Stimulated activated CD8-positive, alpha-beta memory T cell treated with anti-CD3 and anti-CD28 coated beads, Interleukin-7, amount 100 ng/mL, for 4 hours (primary cell): ENCODE data around the gene IQGAP1.
A peak's percentile ranks its signal among the peaks of the same experiment; 100 is the strongest.
"Not testable (repeated sequence)": the region's sequence is repeated elsewhere in the genome, so short reads cannot be mapped to it uniquely, and the experiment has no call there.

ENCODE experiments used
- DNase-seq, 2 donors: peaks; one replicate each; pipeline ENCODE4 v3.0.0-alpha.2; 2020; ENCODE audit warnings: low read depth in 2 of 2

The IQGAP1 gene, protein sequence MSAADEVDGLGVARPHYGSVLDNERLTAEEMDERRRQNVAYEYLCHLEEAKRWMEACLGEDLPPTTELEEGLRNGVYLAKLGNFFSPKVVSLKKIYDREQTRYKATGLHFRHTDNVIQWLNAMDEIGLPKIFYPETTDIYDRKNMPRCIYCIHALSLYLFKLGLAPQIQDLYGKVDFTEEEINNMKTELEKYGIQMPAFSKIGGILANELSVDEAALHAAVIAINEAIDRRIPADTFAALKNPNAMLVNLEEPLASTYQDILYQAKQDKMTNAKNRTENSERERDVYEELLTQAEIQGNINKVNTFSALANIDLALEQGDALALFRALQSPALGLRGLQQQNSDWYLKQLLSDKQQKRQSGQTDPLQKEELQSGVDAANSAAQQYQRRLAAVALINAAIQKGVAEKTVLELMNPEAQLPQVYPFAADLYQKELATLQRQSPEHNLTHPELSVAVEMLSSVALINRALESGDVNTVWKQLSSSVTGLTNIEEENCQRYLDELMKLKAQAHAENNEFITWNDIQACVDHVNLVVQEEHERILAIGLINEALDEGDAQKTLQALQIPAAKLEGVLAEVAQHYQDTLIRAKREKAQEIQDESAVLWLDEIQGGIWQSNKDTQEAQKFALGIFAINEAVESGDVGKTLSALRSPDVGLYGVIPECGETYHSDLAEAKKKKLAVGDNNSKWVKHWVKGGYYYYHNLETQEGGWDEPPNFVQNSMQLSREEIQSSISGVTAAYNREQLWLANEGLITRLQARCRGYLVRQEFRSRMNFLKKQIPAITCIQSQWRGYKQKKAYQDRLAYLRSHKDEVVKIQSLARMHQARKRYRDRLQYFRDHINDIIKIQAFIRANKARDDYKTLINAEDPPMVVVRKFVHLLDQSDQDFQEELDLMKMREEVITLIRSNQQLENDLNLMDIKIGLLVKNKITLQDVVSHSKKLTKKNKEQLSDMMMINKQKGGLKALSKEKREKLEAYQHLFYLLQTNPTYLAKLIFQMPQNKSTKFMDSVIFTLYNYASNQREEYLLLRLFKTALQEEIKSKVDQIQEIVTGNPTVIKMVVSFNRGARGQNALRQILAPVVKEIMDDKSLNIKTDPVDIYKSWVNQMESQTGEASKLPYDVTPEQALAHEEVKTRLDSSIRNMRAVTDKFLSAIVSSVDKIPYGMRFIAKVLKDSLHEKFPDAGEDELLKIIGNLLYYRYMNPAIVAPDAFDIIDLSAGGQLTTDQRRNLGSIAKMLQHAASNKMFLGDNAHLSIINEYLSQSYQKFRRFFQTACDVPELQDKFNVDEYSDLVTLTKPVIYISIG (N-terminal part only)

DNA sequence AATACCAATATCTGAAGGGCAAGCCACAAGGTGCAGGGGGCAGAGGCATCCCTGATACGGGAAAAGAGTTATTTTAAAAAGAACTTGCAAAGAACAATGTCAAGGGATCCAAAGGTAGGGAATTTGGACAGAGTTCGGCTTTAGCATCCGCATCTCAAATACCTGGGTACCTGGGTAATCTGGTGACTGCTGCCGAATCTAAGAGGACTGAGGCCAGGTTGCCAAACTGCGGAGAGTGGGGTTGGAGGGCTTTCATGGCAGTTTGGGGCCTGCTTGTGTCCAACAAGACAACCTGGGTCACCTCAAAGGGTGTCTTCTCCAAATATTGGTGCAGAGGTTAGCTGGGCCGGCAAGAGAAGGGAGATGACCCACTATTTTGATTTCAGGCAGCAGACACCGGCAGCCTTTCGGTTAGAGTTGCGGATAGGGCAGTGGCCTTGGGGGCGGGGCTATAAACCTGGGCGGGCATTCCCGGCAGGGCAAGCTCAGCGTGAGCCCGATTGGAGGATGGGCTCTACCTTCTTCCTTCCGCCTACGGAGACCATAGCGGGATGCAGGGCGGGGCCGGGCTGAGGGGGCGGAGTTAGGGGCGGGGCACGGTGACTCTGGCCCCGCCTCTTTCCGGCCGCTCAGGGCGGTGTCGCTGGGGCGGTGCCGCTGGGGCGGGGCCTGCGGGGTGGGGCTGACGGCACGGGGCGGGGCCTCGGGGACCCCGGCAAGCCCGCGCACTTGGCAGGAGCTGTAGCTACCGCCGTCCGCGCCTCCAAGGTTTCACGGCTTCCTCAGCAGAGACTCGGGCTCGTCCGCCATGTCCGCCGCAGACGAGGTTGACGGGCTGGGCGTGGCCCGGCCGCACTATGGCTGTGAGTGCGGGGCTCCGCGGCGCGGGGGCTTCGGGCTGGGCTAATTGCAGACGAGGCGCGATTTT, at the start of gene IQGAP1:
IQGAP1 (plus strand) TSS at position 709 of the 928 bp plus-strand sequence; CDS start at position 809, 100 bp downstream.
- DNase-seq: peak; percentile 91 to 92

DNA sequence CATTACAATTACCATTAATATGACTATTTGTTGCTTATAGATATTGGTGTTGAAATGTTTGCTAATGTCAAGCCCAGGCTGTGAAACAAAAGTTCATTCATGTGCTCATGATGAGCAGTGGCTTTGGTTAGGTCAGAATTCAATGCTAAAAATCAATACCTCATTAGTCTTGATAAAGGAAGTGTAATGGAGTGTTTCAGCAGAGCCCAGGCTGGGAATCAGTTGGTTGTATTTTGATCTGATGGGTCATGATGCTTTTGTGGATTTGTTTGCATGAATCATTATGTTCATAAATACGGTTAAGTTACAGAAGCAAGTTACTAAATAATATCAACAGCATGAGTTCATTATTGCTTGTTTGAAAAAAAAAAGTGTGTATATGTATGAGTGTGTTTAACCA, 49.5 kb upstream of the IQGAP1 start:
- no peak for DNase-seq

DNA sequence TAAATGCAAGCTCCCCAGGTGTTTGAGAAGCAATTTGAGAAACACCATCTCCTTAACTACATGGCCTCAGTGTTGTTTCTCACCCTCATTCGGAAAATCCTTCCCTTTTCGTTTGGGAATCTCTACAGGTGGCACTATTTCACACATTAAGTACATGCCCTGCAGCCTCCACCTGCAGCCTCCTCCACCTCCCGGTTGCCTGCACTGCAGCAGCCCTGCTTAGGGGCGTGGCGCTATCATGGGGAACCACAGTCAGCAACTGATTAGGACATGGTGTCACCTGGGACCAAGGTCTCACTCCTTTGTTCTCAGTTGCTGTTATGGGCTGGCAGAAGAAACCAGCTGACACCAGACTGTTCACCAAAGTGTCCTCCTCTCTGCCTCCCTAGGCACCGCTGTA, 47.7 kb upstream of the IQGAP1 start:
- no peak for DNase-seq

DNA sequence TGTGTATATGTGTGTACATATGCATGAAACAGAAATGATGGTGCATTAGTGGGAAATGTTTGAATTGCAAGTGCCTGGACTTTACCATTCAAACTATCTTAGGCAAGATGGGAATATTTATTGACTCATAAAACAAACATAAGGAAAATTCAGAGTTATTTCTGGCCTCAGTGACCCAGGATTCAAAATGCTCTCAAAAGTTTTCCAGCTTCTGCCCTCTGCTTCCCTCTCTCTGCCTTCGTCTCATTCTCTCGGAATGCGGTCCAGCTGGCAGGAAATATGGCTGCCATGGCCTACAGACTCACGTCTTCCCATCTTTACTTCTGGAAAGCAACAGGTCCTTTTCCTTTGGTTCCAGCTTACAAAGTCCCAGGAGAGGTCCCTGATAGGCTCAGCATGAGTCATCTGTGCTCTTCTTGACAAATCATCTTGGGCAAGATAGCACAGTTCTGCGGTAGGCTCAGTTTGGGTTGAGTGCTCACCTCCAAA, 44.7 kb upstream of the IQGAP1 start:
- DNase-seq: no peak

DNA sequence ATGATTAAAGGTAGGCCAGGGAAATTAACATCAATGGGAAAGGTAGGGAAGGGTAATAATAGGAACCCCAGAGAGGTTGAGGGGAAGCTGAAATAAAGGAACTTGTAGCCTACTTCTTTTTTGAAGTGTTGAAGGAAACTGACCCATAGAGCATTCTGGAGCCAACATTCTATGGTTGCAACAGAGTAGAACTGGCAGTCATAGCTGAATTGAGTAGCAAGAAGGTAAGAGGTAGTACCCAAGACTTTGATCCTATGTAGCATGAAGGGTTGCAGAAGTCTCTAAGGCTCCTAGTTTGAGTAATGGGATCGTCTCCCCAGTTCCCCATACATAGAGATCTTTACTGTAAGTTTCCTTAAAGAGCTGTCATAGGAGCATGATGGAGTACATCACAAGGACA, 43.4 kb upstream of the IQGAP1 start:
- no peak for DNase-seq

DNA sequence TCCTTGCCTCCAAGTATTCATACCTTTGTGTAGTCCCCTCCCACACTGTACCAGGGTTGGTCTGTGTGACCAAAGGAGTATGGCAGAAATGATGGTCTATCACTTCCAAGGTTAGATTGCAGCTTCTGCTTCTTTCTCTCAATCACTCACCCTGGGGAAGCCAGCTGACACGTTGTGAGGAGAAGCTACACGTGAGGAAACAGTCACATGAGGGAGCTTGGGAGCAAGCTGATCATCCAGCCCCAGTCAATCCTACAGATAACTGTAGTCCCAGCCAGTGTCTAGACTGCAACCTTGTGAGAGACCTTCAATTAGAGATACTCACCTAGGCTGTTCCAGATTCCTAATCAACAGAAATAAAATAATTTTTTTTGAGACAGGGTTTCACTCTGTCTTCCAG, 42.2 kb upstream of the IQGAP1 start:
- DNase-seq: no peak

DNA sequence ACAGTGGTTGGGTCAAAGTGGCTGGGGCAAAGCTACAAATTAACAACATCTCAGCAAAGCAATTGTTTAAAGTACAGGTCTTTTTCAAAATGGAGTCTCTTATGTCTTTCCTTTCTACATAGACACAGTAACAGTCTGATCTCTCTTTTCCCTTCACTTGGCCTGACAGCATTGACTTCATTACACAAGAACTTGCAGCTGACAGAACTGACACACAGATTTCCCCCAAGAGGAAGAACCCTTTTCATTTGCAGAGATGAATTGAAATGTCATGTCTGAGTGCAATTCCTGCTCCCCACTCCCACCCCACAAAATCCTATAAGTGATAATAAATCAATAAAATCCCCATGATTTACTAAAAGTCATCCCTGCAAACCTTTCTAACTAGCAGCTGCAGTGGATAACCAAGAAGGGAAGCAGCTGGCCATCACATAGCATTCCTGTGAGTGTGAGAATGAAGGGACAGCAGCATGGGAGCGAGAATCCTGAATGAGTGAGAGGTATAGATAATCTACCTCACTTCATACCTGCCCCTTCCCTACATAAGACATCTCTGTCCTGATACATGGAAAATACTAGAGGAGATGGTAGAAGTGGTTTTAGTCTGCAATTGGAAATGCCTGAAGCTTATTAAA, 40.5 kb upstream of the IQGAP1 start:
- not testable (repeated sequence) for DNase-seq

DNA sequence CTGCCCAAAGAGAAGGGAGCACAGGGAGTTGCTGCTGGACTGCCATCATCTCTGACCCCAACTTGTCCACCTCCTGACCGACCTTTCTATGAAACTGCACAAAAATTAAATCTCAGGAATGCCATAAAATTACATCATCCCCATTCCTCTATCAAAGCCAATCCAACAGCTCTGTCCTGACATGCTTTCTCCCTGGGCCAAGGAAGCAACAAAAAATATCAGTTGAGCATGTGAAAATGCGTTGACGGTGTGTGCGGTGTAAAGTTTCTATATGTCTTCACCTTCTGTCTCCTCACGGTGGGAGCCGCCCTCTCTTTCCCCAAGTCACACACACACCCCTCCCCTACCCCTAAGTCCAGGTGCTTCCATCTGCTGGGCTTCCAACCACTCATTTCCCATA, 39.6 kb upstream of the IQGAP1 start:
- no peak for DNase-seq

DNA sequence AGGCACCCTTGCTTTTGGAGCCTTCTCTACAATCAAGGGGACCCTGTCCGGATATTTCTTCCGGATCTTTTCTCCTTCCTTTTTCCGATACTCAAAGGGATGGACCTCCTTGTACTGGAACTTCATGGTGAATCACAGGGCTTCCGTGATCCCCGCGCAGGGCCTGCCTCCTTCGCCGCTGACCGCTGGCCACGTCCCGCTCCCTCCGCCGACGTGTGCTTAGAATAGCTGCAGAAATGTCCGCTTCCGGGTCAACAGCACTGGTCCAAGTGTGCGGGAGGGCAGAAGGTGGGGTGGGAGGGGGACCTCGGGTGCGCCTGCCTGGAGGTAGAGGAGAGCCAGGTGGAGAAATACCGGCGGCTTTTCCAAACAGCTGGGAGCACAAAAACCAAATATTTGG, 39.0 kb upstream of the IQGAP1 start:
- no peak for DNase-seq

DNA sequence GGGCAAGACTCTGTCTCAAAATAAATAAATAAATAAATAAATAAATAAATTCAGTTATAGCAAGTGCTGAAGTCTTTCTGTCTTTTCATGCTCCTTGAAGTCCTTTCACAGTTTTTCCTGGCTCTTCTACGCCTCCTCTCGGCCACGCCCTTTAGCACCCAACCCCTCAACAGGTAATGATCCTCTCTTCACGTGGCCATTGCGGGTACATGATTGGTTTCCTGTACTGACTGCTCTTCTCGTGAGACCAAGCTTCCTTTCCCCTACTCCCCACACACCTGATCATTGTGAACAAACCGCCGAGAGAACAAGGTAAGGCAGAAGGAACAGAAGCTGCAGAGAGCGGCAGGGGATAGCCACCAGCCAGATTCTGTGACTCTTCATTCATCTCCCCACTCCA, 38.2 kb upstream of the IQGAP1 start:
- no peak for DNase-seq

DNA sequence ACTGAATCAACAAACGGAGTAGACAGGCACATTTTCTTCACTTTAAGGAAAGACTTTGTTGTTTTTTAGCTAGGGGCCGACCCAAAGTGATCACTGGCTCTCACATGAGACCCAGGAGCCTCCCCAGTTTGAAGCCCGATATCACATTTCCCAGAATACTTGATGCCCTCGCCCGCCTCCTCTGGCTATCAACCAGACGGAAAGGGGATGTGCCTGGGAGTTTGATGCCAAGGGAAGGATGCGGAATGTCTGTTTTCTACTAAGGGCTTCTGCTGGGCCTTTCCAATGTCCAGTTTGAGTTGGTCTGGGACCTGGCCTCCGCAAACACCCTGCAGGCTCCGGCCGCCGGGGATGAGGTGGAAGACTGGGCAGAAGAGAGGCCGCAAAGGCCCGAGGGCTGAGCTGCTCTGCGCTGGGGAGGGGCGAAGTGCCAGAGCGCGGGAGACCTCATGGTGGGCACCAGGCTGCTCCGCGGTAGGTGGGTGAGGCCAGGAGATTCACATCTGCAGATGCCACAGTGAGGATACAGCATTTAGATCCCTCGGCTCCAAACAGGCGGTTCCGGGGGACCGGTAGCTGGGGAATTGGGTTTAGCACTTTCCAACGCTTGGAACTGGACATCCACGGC, 36.4 kb upstream of the IQGAP1 start:
- DNase-seq: peak in 1 of 2 donors; percentile 2

DNA sequence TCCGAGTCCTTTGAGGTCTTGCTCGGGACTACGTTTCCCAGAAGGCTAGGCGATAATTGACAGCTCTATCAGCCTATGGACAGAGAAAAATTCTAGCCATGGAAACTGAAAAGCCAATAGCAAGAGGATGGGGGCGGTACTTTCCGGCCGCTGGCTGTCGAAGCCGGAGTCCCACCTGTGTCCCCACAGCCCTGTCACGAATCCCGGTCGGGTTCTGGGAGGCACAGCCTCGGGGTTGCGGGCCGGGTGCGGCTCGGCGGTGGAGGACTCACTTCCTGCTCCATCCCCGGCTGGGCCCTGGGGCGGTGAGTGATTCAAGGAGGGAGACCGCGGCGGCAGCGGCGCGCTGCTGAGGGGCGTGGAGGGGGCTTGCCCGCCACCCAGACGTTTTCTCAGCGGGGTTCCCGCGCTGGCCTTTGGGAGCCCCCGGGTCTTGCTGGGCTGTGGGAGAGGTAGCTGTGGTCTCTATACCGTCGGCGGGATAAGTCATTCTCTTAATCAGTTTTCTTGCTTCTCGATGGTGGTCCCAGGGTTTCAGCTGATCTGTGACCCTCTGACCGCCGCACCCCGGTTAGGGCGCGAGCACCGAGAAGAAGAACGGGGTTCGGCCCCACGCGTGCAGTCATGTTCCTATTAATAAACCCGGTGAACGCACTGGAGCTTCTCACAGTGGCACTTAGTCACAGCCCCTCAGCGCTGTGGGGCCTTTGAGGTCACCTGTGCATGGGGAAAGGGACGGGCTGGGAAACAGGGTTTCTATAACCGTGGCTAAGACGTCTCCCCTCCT, 35.7 kb upstream of the IQGAP1 start, which contains the start of gene ZNF774:
ZNF774 (plus strand) TSS at position 178 of the 787 bp plus-strand sequence. CDS start 2,377 bp downstream, outside the sequence.
- DNase-seq: peak; percentile 76 to 83

DNA sequence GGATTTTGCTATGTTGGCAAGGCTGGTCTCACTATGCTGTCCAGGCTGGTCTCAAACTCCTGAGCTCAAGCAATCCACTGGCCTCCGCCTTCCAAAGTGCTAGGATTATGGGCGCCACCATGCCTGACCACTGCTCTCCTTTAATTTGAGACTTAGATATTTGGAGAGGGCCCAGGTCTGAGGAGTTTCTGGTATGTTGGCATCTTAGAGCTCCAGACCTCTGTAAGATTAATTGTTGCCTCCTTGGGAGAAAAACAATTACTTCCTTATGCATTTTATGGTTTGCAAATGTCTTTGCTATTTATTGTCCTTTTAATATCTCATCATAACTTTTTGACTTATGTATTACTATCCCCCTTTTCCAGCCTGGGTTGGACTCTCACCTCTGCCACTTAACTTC, 33.1 kb upstream of the IQGAP1 start:
- no peak for DNase-seq

DNA sequence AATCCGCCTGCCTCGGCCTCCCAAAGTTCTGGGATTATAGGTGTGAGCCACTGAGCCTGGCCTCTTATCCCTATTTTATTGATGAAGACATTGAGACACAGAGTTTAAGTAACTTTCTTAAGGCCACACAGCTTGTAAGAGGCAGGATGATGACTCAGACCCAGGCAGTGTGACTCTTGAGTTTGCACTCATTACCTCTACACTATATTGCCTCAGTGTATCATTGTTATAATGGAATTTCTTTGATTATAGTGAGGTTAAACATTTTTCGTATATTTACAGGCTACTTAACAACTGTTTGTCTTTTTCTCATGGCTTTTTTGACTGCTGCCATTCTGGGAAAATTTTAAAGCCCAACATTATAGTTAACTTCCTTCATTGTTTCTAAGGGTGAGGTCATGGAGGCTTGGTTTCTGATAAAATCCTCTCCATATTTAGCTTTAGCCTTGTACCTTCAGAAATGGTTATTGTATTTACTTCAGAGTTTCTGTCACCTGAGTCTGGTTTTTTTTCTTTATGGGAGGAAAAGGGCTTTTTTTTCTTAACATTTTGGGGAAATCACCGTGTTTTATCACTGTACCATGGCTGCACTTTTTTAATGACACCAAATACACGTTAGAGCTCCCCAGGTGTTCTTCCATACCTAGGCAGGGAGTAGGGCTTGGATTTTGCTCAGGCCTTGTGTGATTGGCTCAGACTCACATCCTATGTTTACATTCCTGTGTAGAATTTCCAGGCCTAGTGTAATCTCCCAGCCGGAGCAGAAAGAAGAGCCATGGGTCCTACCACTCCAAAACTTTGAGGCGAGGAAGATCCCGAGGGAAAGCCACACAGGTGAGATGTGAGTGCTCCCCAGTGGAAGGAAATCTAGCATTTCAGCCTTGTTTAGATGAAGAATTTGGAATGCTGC, 29.7 kb upstream of the IQGAP1 start:
- DNase-seq: no peak

DNA sequence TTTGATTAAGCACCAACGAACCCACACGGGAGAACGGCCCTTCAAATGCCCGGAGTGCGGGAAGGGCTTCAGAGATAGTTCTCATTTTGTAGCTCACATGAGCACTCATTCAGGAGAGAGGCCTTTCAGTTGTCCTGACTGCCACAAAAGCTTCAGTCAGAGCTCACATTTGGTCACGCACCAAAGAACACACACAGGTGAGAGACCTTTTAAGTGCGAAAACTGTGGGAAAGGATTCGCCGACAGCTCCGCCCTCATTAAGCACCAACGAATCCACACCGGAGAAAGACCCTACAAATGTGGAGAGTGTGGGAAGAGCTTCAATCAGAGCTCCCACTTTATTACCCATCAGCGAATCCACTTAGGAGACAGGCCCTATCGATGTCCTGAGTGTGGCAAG, 27.3 kb upstream of the IQGAP1 start:
- no peak for DNase-seq

DNA sequence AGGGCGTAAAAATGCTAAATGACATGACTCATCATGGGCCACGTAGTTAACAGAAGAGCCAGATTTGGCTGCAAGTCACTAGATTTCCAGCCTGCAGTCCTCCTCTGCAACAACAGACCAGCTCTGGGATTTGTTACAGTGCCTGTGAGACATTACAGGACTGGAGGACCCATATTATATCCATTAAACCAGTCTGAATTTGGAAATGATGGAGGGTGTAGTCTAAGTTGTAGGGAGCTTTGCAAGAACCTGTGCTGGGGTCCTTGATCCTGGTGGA, 25.2 kb upstream of the IQGAP1 start:
- DNase-seq: no peak

DNA sequence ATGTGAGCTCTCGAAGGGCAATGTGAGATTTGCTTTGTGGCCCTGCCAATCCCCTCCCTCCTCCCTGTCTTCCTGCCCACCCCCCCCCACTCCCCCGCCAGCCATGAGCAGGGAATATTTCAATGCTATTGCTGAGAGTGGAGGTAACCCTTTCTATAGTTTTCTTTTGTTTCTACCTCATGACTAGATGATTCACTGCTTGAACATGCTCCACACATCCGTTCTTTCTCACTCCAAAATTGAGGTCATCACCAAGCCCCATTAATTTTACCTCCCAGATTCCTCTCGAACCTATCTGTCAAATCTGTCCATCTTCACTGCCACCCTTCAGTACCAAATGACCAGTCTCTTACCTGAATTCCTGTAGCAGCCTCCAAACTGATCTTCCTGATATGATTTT, 23.8 kb upstream of the IQGAP1 start:
- DNase-seq: no peak
